GM18526 (cell line): ENCODE data around the gene ITIH4.

Experiments used
- POLR2A ChIP-seq: IDR thresholded peaks from 3 replicates; pipeline ENCODE4 v1.6.1; 2011; ENCODE audit not compliant: insufficient read length; ENCODE audit errors: extremely low read depth

ITIH4 gene

GRCh38 chr3:52787672-52788625 is 42.5 kb downstream of the ITIH4 start:
- TF ChIP-seq POLR2A = no peak

GRCh38 chr3:52787246-52787645 is 43.2 kb downstream of the ITIH4 start:
- TF ChIP-seq POLR2A = no peak

DNA sequence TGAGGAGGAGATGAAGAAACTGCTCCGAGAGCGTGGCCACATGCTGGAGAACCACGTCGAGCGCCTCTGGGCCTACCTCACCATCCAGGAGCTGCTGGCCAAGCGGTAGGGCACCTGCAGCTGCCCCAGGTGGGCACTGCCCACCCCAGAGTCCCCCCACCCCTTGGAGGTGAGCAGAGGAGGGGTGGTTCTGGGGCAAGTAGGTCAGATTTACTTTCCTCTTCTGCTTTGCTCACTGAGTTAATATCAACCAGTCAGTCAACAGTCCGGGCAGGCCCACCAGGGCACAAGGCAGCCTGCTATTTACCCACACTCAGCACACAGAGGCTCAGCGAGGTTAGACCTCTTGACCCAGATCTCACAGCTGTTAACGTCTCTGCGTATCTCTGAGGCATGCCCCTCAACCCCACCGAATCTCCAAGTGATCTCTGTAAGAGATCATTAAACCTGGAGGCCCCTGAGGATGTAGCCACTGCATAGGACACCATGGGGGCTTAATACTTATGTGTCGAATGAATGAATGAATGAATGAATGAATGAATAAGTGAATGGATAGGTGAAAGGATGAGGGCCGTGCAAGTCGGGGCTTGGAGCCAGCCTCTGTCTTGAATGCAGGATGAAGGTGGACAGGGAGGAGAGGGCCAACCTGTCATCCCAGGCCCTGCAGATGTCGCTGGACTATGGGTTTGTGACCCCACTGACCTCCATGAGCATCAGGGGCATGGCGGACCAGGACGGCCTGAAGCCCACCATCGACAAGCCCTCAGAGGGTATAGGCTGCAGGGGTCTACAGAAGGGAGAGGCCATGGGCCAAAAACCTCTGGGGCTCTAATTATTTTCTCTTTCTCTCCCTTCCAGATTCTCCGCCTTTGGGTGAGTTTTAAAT is 43.9 kb downstream of the ITIH4 start:
- no peak for TF ChIP-seq POLR2A

DNA sequence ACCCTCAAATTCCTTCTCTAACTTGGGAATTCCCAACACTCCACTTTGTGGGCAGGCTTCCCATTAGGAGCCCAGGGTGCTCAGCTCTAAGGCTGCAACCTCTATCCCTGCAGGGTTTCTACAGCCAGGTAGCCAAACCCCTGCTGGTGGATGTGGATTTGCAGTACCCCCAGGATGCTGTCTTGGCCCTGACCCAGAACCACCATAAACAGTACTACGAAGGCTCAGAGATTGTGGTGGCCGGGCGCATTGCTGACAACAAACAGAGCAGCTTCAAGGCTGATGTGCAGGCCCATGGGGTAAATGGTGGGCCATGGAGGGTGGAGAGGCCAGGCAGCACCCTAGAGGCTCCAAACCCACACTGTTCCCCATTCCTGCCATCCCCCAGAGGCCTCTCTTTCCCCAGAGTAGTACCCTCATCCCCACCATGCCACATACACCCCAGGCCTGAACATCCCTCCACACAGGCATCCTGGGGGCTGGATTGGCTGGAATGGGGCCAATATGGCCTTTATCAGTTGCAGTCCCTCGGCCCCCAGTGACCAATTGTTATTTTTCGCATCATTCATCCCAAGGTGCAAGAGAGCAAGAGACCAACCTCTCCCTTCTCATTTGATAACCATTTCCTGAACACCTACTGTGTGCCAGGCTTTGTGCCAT is 45.4 kb downstream of the ITIH4 start:
- TF ChIP-seq POLR2A = no peak

DNA sequence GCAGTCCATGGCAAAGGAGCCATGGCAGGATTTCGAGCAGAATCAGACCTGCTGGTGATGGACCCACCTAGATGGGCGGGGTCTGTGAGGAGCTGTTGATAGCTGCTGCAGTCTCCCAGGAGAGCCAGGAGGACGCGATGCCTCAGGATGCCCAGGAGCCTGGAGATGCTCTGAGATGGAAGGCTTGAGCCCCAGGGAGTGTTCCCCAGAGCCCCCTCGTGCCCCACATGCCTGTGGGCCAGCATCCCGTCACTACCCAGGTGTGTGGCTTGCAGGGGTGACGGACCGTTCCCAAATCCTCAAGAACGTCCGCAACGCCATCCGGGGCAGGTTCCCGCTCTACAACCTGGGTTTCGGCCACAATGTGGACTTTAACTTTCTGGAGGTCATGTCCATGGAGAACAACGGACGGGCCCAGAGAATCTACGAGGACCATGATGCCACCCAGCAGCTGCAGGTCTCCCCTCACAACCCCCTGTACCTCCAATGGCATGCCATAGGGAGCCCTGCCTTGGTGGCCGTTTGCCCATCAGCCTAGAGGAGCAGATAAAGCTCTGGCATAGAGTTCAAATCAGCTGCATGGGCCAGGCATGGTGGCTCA is 46.4 kb downstream of the ITIH4 start:
- no peak for TF ChIP-seq POLR2A

DNA sequence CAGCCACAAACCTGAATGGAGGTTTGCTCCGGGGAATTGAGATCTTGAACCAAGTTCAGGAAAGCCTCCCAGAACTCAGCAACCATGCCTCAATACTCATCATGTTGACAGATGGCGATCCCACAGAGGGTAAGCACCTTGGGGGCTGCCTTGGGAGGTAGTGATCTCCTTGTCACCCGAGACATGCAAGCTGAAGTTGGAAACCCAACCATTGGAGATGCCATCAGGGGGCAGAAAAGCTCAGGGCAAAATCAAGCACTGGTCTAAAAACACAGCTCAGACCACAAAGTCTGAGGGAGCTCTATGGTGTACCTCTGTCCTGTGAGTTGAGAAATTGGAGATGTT is 47.3 kb downstream of the ITIH4 start:
- TF ChIP-seq POLR2A = no peak

DNA sequence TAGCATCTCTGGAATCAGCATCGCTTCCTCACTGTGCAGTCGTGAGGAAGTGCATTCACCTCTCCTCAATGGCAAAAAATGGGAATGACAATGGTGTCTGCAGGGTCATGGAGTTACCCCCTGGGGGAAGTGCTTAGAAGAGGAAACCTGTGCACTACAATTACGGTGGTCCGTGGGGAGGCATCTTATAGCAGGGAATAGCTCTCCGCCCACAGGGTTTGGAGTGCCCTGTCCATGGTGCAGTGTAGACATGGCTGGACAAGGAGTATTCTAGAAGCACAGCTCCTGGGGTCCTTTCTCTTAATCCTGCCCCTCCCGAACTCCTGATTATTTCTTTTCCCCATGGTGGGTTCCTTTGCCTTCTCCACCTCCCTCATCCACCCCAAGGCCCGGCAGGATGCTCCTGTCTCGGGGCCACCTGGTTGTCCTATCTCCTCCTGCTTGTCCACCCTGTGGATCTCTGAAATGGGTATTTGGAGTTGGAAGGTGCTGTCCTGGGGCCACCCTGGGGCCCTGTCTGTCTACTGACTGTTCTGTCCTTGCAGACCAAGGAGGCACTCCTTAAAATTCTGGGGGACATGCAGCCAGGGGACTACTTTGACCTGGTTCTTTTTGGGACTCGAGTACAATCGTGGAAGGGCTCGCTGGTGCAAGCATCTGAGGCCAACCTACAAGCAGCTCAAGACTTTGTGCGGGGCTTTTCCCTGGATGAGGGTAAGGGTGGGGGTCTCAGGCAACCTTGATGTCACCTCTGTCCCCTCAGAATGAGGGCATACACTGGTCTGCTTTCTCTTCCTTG is 47.9 kb downstream of the ITIH4 start:
- TF ChIP-seq POLR2A = no peak

DNA sequence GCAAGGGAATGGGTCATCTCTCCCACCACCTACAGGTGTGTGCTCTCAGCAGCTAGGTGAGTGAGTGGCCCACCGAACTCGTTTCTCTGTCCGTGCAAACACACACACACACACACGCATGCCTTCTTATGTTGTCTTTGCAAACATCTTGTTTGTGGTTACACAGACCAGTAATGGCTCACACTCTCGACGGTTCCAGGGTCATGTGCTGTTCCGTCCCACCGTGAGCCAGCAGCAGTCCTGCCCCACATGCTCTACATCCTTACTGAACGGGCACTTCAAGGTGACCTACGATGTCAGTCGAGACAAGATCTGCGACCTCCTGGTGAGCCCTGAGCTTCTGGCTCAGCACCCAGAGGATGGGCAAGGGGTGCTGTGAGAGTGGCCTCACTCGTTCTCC is 48.7 kb downstream of the ITIH4 start:
- TF ChIP-seq POLR2A = no peak

GRCh38 chr3:52779837-52780585 is 50.5 kb downstream of the ITIH4 start:
- no peak for TF ChIP-seq POLR2A

- TF ChIP-seq POLR2A = no peak
Measured at GRCh38 chr3:52779011-52779836, 51.2 kb downstream of the ITIH4 start.

- TF ChIP-seq POLR2A = no peak
Measured at GRCh38 chr3:52777959-52778805, 52.3 kb downstream of the ITIH4 start.
